Stimulated activated CD8-positive, alpha-beta memory T cell treated with anti-CD3 and anti-CD28 coated beads, Interleukin-12 subunit alpha, Interleukin-12 subunit beta, amount 100 ng/mL, for 24 hours (primary cell): ENCODE data around the gene MZT2B.
"Not testable (repeated sequence)": the region's sequence is repeated elsewhere in the genome, so short reads cannot be mapped to it uniquely, and the experiment has no call there.

Experiments
- DNase-seq: peaks from one replicate; pipeline ENCODE4 v3.0.0-alpha.2; 2020; ENCODE audit errors: extremely low read depth

Gene MZT2B

GRCh38 chr2:130180404-130181324, 1.4 kb upstream of the MZT2B start:
- DNase-seq = not testable (repeated sequence)

- DNase-seq = peak; percentile 94
Measured at GRCh38 chr2:130181325-130181879, 660 bp upstream of the MZT2B start, which contains the start of gene SMPD4. SMPD4 (minus strand) TSS chr2:130181602; CDS start chr2:130176592, 5,010 bp downstream.

GRCh38 chr2:130182826-130183511, 907 bp downstream of the MZT2B start:
- not testable (repeated sequence) for DNase-seq

GRCh38 chr2:130183512-130184373, 1.7 kb downstream of the MZT2B start:
- DNase-seq = no peak

- DNase-seq = no peak
Measured at GRCh38 chr2:130185436-130185835, 3.4 kb downstream of the MZT2B start.

GRCh38 chr2:130185896-130186295, 3.8 kb downstream of the MZT2B start:
- DNase-seq = no peak

- no peak for DNase-seq
Measured at GRCh38 chr2:130186391-130186790, 4.3 kb downstream of the MZT2B start.

- no peak for DNase-seq
Measured at GRCh38 chr2:130187268-130187667, 5.2 kb downstream of the MZT2B start.

GRCh38 chr2:130187859-130188792, 6.1 kb downstream of the MZT2B start:
- not testable (repeated sequence) for DNase-seq

- not testable (repeated sequence) for DNase-seq
Measured at GRCh38 chr2:130188958-130189357, 6.9 kb downstream of the MZT2B start.

- DNase-seq = no peak
Measured at GRCh38 chr2:130190237-130190636, 8.2 kb downstream of the MZT2B start.

- not testable (repeated sequence) for DNase-seq
Measured at GRCh38 chr2:130191319-130191718, 9.3 kb downstream of the MZT2B start.

GRCh38 chr2:130192451-130192850, 10.4 kb downstream of the MZT2B start:
- not testable (repeated sequence) for DNase-seq

- not testable (repeated sequence) for DNase-seq
Measured at GRCh38 chr2:130193824-130194223, 11.8 kb downstream of the MZT2B start.

- DNase-seq = not testable (repeated sequence)
Measured at GRCh38 chr2:130195089-130195635, 13.1 kb downstream of the MZT2B start.

- not testable (repeated sequence) for DNase-seq
Measured at GRCh38 chr2:130196052-130196451, 14.0 kb downstream of the MZT2B start.

GRCh38 chr2:130198343-130198742, 16.3 kb downstream of the MZT2B start, which contains the start of gene TUBA3E:
TUBA3E (minus strand) TSS chr2:130198439; CDS start chr2:130198360, 79 bp downstream.
- DNase-seq = no peak

- DNase-seq = not testable (repeated sequence)
Measured at GRCh38 chr2:130202518-130202917, 20.5 kb downstream of the MZT2B start.

- not testable (repeated sequence) for DNase-seq
Measured at GRCh38 chr2:130203150-130203549, 21.1 kb downstream of the MZT2B start.

GRCh38 chr2:130207051-130207450, 25.0 kb downstream of the MZT2B start:
- DNase-seq = not testable (repeated sequence)
